HL-60 (cell line): Measurements from ENCODE around the gene KLF12.

Experiments
- CTCF ChIP-seq: IDR thresholded peaks from one replicate; pipeline ENCODE4 v1.5.1; 2011; ENCODE audit warnings: low read length, control low read depth, inconsistent platforms; ENCODE audit not compliant: insufficient read depth
- GABPA ChIP-seq: IDR thresholded peaks from 2 replicates; pipeline ENCODE4 v1.6.1; 2012; ENCODE audit warnings: low read depth
- POLR2AphosphoS5 ChIP-seq: IDR thresholded peaks from 2 replicates; pipeline ENCODE4 v1.6.1; 2012; ENCODE audit warnings: low read depth
- TF ChIP-seq, protein P1 (sequence below): IDR thresholded peaks from 2 replicates; pipeline ENCODE4 v1.6.1; 2012; ENCODE audit warnings: low read depth; ENCODE audit not compliant: insufficient replicate concordance

DNA sequence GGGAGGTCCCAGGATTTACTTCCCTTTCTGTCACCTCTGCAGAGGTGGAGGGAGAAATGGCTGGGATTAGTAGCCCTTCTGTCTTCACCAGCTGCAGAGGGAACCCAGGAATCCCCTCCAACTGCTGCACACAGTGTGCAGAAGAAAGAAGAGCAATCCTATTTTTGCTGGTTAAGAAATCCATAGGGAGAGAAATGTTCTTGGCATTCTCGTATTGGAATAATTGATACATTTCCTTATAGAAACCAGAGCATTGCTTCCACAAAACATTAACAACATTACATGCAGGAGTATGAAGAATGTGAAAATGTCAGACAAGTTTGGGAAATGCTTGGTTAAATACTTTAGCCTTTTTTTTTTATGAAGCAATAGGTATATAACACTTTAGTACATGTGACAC lies 48.3 kb upstream of the KLF12 start:
- TF ChIP-seq GABPA (no peak), CTCF (no peak), POLR2AphosphoS5 (no peak)
- TF ChIP-seq, protein P1, sequence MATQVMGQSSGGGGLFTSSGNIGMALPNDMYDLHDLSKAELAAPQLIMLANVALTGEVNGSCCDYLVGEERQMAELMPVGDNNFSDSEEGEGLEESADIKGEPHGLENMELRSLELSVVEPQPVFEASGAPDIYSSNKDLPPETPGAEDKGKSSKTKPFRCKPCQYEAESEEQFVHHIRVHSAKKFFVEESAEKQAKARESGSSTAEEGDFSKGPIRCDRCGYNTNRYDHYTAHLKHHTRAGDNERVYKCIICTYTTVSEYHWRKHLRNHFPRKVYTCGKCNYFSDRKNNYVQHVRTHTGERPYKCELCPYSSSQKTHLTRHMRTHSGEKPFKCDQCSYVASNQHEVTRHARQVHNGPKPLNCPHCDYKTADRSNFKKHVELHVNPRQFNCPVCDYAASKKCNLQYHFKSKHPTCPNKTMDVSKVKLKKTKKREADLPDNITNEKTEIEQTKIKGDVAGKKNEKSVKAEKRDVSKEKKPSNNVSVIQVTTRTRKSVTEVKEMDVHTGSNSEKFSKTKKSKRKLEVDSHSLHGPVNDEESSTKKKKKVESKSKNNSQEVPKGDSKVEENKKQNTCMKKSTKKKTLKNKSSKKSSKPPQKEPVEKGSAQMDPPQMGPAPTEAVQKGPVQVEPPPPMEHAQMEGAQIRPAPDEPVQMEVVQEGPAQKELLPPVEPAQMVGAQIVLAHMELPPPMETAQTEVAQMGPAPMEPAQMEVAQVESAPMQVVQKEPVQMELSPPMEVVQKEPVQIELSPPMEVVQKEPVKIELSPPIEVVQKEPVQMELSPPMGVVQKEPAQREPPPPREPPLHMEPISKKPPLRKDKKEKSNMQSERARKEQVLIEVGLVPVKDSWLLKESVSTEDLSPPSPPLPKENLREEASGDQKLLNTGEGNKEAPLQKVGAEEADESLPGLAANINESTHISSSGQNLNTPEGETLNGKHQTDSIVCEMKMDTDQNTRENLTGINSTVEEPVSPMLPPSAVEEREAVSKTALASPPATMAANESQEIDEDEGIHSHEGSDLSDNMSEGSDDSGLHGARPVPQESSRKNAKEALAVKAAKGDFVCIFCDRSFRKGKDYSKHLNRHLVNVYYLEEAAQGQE: no peak
